ENCODE measurements around the gene OPHN1.

DNA sequence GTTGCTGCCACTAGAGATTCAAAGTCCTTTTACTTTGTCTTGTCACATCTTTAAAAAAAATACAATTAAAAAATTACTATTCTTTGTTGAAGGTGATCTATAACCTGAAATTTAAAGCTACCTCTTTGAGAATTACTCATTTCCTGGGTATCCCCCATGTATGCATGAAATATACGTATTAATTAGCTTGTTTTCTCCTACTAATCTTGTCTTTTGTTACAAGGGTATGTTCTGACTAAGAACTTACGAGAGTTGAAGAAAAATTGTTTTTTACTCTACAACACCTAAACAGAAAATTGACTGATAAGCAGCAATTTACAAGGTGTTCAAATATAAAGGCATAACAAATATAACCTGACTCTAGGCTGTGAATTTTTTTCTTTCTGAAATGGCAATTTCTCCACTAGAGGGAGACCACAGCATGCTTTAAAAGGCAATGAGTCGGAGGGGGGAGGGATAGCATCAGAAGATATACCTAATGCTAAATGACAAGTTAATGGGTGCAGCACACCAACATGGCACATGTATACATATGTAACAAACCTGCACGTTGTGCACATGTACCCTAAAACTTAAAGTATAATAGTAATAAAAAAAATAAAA, 249.6 kb downstream of the OPHN1 start:
- TF ChIP-seq SOX15 (CRISPR knock-in tag; IDR thresholded peaks at IDR 0.05) (no peak), ZNF121 (CRISPR knock-in tag; IDR thresholded peaks at IDR 0.05) (no peak), TCF7 (CRISPR knock-in tag; IDR thresholded peaks at IDR 0.05; ENCODE audit: low read depth) (no peak), NFE2L1 (CRISPR knock-in tag; IDR thresholded peaks at IDR 0.05) (no peak), SP1 (CRISPR knock-in tag; conservative IDR thresholded peaks at IDR 0.05) (no peak), FOXK1 (CRISPR knock-in tag; IDR thresholded peaks at IDR 0.05) (no peak), FOXP1 (CRISPR knock-in tag; IDR thresholded peaks at IDR 0.05; ENCODE audit: borderline replicate concordance) (no peak)
- TF ChIP-seq, protein P1, sequence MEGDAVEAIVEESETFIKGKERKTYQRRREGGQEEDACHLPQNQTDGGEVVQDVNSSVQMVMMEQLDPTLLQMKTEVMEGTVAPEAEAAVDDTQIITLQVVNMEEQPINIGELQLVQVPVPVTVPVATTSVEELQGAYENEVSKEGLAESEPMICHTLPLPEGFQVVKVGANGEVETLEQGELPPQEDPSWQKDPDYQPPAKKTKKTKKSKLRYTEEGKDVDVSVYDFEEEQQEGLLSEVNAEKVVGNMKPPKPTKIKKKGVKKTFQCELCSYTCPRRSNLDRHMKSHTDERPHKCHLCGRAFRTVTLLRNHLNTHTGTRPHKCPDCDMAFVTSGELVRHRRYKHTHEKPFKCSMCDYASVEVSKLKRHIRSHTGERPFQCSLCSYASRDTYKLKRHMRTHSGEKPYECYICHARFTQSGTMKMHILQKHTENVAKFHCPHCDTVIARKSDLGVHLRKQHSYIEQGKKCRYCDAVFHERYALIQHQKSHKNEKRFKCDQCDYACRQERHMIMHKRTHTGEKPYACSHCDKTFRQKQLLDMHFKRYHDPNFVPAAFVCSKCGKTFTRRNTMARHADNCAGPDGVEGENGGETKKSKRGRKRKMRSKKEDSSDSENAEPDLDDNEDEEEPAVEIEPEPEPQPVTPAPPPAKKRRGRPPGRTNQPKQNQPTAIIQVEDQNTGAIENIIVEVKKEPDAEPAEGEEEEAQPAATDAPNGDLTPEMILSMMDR (IDR thresholded peaks at IDR 0.05): no peak; the same call in 1 of the 2 replicates
- TF ChIP-seq, protein P2, sequence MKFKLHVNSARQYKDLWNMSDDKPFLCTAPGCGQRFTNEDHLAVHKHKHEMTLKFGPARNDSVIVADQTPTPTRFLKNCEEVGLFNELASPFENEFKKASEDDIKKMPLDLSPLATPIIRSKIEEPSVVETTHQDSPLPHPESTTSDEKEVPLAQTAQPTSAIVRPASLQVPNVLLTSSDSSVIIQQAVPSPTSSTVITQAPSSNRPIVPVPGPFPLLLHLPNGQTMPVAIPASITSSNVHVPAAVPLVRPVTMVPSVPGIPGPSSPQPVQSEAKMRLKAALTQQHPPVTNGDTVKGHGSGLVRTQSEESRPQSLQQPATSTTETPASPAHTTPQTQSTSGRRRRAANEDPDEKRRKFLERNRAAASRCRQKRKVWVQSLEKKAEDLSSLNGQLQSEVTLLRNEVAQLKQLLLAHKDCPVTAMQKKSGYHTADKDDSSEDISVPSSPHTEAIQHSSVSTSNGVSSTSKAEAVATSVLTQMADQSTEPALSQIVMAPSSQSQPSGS (CRISPR knock-in tag; IDR thresholded peaks at IDR 0.05; ENCODE audit: borderline replicate concordance, low read depth): no peak
- TF ChIP-seq, protein P3, sequence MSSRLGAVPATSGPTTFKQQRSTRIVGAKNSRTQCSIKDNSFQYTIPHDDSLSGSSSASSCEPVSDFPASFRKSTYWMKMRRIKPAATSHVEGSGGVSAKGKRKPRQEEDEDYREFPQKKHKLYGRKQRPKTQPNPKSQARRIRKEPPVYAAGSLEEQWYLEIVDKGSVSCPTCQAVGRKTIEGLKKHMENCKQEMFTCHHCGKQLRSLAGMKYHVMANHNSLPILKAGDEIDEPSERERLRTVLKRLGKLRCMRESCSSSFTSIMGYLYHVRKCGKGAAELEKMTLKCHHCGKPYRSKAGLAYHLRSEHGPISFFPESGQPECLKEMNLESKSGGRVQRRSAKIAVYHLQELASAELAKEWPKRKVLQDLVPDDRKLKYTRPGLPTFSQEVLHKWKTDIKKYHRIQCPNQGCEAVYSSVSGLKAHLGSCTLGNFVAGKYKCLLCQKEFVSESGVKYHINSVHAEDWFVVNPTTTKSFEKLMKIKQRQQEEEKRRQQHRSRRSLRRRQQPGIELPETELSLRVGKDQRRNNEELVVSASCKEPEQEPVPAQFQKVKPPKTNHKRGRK (CRISPR knock-in tag; IDR thresholded peaks at IDR 0.05; ENCODE audit: borderline replicate concordance): no peak
- TF ChIP-seq, protein P4, sequence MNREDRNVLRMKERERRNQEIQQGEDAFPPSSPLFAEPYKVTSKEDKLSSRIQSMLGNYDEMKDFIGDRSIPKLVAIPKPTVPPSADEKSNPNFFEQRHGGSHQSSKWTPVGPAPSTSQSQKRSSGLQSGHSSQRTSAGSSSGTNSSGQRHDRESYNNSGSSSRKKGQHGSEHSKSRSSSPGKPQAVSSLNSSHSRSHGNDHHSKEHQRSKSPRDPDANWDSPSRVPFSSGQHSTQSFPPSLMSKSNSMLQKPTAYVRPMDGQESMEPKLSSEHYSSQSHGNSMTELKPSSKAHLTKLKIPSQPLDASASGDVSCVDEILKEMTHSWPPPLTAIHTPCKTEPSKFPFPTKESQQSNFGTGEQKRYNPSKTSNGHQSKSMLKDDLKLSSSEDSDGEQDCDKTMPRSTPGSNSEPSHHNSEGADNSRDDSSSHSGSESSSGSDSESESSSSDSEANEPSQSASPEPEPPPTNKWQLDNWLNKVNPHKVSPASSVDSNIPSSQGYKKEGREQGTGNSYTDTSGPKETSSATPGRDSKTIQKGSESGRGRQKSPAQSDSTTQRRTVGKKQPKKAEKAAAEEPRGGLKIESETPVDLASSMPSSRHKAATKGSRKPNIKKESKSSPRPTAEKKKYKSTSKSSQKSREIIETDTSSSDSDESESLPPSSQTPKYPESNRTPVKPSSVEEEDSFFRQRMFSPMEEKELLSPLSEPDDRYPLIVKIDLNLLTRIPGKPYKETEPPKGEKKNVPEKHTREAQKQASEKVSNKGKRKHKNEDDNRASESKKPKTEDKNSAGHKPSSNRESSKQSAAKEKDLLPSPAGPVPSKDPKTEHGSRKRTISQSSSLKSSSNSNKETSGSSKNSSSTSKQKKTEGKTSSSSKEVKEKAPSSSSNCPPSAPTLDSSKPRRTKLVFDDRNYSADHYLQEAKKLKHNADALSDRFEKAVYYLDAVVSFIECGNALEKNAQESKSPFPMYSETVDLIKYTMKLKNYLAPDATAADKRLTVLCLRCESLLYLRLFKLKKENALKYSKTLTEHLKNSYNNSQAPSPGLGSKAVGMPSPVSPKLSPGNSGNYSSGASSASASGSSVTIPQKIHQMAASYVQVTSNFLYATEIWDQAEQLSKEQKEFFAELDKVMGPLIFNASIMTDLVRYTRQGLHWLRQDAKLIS (CRISPR knock-in tag; IDR thresholded peaks at IDR 0.05; ENCODE audit: borderline replicate concordance): no peak
